OCI-LY1 (cell line): ENCODE results near the gene ARL16.

Source experiments
- CTCF ChIP-seq: fragments of 200-600 bp; sonication (generic), shearing (Covaris generic); IDR thresholded peaks from 2 replicates; pipeline ENCODE4 v1.5.1; 2017; ENCODE audit warnings: mild to moderate bottlenecking, antibody characterized with exemption, low read length, moderate library complexity, mixed read lengths
- EZH2 ChIP-seq: fragments of 200-600 bp; sonication (generic), shearing (Covaris generic); IDR thresholded peaks from 2 replicates; pipeline ENCODE4 v1.8.0; 2017; ENCODE audit warnings: borderline replicate concordance, mixed run types, mild to moderate bottlenecking, antibody characterized with exemption, low read length, moderate library complexity, mixed read lengths

GRCh38 chr17:81717049-81717765 is 33.6 kb upstream of the ARL16 start:
- TF ChIP-seq CTCF (no peak), EZH2 (no peak)
